Endothelial cell (in vitro differentiated cells): Measurements from ENCODE around the gene MACO1. TPM values are rescaled to one million over a fixed set of nuclear protein-coding genes. Genes with fewer than 3 reads are reported as not detected.

Experiments
- DNase-seq: peaks from one replicate; pipeline ENCODE4 v3.0.0; 2021; ENCODE audit warnings: low spot score
- H3K27ac Mint-ChIP-seq: one replicate; pipeline ENCODE4 v1.8.0; 2021; ENCODE audit warnings: mixed read lengths, inconsistent platforms; ENCODE audit not compliant: unreplicated experiment
- H3K27me3 Mint-ChIP-seq: one replicate; pipeline ENCODE4 v1.8.0; 2021; ENCODE audit warnings: mild to moderate bottlenecking, moderate library complexity, mixed read lengths, inconsistent platforms; ENCODE audit not compliant: unreplicated experiment
- H3K36me3 Mint-ChIP-seq: one replicate; pipeline ENCODE4 v1.8.0; 2021; ENCODE audit warnings: mild to moderate bottlenecking, low read depth, mixed read lengths, inconsistent platforms; ENCODE audit not compliant: unreplicated experiment
- H3K4me1 Mint-ChIP-seq: one replicate; pipeline ENCODE4 v1.8.0; 2021; ENCODE audit warnings: mild to moderate bottlenecking, mixed read lengths, inconsistent platforms; ENCODE audit not compliant: unreplicated experiment
- H3K4me3 Mint-ChIP-seq: one replicate; pipeline ENCODE4 v1.8.0; 2021; ENCODE audit warnings: mild to moderate bottlenecking, mixed read lengths, inconsistent platforms; ENCODE audit not compliant: unreplicated experiment
- H3K9me3 Mint-ChIP-seq: one replicate; pipeline ENCODE4 v1.8.0; 2021; ENCODE audit warnings: mixed read lengths, inconsistent platforms; ENCODE audit not compliant: unreplicated experiment
- total RNA-seq: library from RNA; stranded (reverse); fragmentation: NEBNext Ultra II Directional; extraction: Animal tissue kit (Norgen Biotek cat#: 25700); gene quantifications from one replicate; pipeline ENCODE4 v1.2.1, GENCODE V29; 2021; ENCODE audit not compliant: unreplicated experiment
- TF ChIP-seq, protein P1 (sequence below): fragments of 200-600 bp; sonication (generic); IDR thresholded peaks from one replicate; pipeline ENCODE4 v1.5.0; 2021; ENCODE audit warnings: antibody characterized with exemption; ENCODE audit not compliant: unreplicated experiment

The MACO1 gene
- total RNA-seq, 1 donor from 2014 or later: 35.9 TPM

DNA sequence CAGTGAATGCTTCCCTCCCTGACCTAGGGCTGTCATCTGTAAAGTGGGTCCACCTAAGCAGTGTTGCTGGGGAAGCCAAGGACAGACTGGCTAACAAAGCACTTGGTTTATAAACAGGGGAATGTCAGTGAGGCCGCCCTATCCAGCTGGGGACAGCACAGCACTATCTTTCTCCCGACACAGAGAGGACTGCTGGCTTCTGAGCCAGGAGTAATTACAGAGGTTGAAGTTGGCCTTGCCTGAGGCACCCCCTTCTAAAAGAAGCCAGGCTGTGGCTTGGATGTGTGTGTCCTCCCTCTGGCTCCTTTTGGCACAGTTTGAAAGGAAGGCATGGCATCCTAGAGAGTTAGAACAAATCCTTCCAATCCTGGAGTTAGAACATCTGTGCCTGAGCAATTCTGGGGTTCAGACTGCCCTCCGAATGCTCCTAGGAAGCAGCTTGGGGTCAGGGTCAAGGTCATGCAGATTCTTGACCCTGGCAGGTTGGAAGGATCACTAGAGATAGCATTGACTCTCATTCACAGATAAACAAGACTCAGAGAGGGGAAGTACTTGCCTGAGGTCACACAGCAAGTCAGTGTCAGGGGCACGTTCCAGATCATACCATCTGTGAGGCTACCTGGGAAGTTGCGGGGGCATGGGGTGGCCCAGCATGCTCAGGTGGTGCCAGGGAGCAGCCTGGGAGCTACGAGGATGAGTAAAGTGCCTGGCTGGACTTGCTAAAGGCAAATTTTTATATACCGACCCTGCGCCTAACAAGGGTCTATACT, 111.4 kb downstream of the MACO1 start:
- Mint-ChIP-seq H3K9me3 (no peaks in the 10 kb centered on the region), H3K27ac (no peak overlapping the region), H3K36me3 (no peaks in the 10 kb centered on the region), H3K4me3 (peak overlapping the region; percentile 21), H3K4me1 (peaks cover 6% of the 10 kb centered on the region), H3K27me3 (peaks cover 4% of the 10 kb centered on the region)
- TF ChIP-seq, protein P1, sequence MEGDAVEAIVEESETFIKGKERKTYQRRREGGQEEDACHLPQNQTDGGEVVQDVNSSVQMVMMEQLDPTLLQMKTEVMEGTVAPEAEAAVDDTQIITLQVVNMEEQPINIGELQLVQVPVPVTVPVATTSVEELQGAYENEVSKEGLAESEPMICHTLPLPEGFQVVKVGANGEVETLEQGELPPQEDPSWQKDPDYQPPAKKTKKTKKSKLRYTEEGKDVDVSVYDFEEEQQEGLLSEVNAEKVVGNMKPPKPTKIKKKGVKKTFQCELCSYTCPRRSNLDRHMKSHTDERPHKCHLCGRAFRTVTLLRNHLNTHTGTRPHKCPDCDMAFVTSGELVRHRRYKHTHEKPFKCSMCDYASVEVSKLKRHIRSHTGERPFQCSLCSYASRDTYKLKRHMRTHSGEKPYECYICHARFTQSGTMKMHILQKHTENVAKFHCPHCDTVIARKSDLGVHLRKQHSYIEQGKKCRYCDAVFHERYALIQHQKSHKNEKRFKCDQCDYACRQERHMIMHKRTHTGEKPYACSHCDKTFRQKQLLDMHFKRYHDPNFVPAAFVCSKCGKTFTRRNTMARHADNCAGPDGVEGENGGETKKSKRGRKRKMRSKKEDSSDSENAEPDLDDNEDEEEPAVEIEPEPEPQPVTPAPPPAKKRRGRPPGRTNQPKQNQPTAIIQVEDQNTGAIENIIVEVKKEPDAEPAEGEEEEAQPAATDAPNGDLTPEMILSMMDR: no peak
- DNase-seq: no peak

DNA sequence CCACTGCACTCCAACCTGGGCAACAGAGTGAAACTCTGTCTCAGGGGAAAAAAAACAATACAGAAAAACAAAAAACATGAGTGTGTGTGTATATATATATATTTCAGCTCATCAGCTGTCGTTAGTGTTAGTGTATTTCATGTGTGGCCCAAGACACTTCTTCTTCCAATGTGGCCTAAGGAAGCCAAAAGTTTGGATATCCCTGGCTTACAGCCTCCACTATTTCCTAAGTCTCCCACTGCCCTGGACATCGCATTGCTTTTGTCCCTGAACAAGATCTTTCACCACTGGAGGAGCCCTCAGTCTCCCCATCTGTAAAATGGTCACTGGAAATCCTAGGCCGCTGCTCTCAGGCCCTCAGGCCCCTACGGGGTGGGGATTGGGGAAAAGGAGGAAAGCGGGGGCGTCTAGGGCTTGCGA, 112.3 kb downstream of the MACO1 start:
- TF ChIP-seq, protein P1: no peak
- peak overlapping the region; percentile 91 for H3K4me3 Mint-ChIP-seq
- H3K4me1 Mint-ChIP-seq: peaks cover 6% of the 10 kb centered on the region
- H3K36me3 Mint-ChIP-seq: no peaks in the 10 kb centered on the region
- H3K27ac Mint-ChIP-seq: peak overlapping the region; percentile 30
- peaks cover 4% of the 10 kb centered on the region for H3K27me3 Mint-ChIP-seq
- no peaks in the 10 kb centered on the region for H3K9me3 Mint-ChIP-seq
- DNase-seq: no peak

GRCh38 chr1:25543425-25544242, 112.9 kb downstream of the MACO1 start, which contains the start of gene LDLRAP1:
LDLRAP1 (plus strand) TSS chr1:25543606; CDS start chr1:25543699, 93 bp downstream.
- H3K27me3 Mint-ChIP-seq: peaks cover 2% of the 10 kb centered on the region
- no peaks in the 10 kb centered on the region for H3K9me3 Mint-ChIP-seq
- H3K36me3 Mint-ChIP-seq: no peaks in the 10 kb centered on the region
- peak; percentile 76 for DNase-seq
- H3K4me1 Mint-ChIP-seq: peaks cover 6% of the 10 kb centered on the region
- peak within 1 kb of the TSS; percentile 91 for H3K4me3 Mint-ChIP-seq
- TF ChIP-seq, protein P1: no peak
- H3K27ac Mint-ChIP-seq: peak within 1 kb of the TSS; percentile 30

- peaks cover 6% of the 10 kb centered on the region for H3K4me1 Mint-ChIP-seq
- peaks cover 2% of the 10 kb centered on the region for H3K27me3 Mint-ChIP-seq
- DNase-seq: no peak
- no peak overlapping the region for H3K27ac Mint-ChIP-seq
- no peaks in the 10 kb centered on the region for H3K36me3 Mint-ChIP-seq
- H3K9me3 Mint-ChIP-seq: no peaks in the 10 kb centered on the region
- TF ChIP-seq, protein P1: no peak
- peak overlapping the region; percentile 85 for H3K4me3 Mint-ChIP-seq
Observed at GRCh38 chr1:25544243-25544764, 113.6 kb downstream of the MACO1 start.
